Stimulated activated CD4-positive, alpha-beta T cell treated with anti-CD3 and anti-CD28 coated beads, Interleukin-1b, Interleukin-23, amount 100 ng/mL, for 48 hours (primary cell): ENCODE measurements around the gene USP48.
"Not testable (repeated sequence)": the region's sequence is repeated elsewhere in the genome, so short reads cannot be mapped to it uniquely, and the experiment has no call there.

Source experiments
- DNase-seq: peaks from one replicate; pipeline ENCODE4 v3.0.0-alpha.2; 2020

USP48 gene

DNA sequence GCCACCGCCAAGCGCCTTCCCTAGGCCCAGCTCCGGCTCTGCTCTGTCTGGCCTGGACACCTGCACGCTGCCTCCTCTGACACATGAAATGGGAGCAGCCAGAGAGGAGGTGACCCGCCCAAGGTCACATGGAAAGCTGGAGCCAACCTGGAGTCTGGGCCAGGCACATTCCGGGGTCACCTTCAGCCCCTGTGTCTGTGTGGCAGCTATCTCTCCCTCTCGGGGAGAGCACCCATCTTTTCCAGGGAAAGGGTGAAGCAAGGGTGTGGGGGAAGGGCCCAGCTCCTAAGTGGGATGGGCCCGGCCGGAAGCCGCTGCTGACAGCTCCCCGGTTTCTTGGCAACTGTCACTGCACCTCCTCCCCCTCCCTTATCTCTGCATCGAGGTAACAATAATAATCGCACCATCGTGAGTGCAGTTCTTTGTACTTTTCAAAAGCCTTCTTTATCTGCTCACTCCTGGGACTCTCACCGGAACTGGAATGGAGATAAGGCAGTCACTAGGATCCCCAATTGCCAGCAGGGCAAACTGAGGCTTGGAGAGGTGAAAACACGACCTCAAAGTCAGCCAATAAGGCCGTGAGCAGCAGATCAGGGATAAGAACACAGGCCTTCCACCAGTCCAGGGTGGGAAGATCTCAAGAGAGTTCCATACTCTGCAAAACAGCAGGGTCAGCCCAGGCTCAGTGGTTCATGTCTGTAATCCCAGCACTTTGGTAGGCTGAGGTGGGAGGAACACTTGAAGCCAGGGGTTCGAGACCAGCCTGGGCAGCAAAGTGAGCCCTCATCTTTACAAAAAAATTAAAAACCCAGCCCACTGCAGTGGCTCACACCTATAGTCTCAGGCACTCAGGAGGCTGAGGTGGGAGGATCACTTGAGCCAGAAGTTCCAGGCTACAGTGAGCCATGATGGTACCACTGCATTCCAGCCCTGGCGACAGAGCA, 150.7 kb downstream of the USP48 start:
- no peak for DNase-seq

DNA sequence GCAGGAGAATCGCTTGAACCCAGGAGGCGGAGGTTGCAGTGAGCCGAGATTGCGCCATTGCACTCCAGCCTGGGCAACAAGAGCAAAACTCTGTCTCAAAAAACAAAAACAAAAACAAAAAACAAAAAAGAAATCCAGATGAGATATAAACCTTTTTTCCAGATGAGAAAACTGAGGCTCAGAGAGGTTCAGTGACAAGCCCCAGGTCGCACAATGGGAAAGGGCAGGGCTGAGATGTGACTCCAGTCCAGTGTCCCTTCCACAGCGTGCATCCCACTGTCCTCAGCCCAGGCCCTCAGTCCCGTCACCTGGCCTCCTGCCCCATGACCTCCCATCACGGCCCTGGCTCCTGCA, 151.4 kb downstream of the USP48 start:
- not testable (repeated sequence) for DNase-seq

DNA sequence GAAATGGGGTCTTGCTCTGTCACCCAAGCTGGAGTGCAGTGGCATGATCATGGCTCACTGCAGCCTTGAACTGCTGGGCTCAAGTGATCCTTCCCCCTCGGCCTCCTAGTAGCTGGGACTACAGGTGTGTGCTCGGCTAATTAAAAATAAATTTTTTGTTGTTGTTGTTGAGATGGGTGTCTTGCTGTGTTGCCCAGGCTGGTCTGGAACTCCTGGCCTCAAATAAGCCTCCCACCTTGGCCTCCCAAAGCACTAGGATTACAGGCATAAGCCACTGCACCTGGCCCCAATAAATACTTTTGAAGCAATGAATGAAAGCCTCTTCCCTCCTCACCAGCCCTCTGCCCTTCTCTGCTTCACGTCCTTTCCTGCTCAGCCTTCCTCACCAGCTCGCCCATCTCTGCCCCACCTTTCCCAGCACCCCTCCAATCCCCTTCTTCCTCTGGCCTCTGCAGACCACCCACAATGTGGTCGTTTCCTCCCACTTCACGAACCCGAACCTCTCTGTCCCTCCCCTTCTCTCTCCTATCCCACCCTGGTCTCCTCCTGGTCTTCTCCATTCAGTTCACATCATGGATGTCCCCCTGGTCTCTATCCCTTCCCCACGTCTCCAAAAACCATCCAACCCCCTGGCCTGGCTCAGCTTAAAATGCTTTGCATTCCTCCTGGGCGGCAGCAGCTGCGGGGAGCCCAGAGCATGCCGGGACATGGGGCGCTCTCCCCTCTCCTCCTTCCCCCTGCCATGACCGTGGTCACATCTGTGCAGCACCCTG, 152.2 kb downstream of the USP48 start:
- DNase-seq: no peak

DNA sequence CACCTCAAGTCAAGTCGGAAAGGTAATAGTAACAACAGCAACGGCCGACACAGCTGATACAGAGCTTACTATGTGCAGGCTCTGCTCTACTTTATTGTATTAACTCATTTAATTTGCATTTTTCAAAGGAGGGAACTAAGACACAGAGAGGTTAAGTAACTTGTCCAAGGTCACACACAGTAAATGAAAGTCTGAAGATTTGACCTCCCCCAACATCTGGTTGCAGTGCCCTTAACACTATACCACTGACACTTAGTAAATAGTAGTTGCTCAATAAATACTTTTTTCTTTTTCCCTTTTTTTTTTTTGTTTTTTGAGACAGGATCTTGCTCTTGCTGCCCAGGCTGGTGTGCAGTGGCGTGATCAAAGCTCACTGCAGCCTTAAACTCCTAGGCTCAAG, 153.0 kb downstream of the USP48 start:
- DNase-seq: no peak

DNA sequence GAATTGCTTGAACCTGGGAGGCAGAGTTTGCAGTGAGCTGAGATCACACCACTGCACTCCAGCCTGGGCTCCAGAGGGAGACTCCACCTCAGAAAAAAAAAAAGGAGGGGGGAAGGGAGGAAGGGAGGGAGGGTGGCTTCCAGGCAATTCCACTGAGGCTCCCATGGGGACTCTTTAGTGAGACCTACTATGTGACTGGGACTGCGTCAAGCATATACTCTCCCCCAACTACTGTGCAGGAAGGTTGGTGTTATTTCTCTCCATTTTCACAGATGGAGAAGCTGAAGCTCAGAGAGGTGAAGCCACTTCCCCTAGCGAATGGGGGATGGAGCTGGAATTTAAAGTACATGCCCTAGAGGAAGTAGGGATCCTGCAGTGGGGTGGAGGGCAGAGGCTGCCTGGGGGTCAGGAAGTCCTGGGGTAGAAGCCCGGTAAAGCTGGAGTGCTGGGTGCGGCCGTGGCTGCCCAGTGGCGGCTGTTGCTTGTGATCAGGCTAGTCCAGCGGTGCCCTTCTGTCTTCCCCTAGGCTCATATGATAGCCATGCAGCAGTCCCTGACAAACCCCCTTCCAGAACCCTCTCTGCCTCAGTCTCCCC, 154.1 kb downstream of the USP48 start:
- DNase-seq: no peak
